T-helper 22 cell (primary cell): ENCODE data around the gene SRSF4.

ENCODE experiments used
- DNase-seq: peaks from one replicate; pipeline ENCODE4 v3.0.0-alpha.2; 2020; ENCODE audit warnings: low read depth

The SRSF4 gene

DNA sequence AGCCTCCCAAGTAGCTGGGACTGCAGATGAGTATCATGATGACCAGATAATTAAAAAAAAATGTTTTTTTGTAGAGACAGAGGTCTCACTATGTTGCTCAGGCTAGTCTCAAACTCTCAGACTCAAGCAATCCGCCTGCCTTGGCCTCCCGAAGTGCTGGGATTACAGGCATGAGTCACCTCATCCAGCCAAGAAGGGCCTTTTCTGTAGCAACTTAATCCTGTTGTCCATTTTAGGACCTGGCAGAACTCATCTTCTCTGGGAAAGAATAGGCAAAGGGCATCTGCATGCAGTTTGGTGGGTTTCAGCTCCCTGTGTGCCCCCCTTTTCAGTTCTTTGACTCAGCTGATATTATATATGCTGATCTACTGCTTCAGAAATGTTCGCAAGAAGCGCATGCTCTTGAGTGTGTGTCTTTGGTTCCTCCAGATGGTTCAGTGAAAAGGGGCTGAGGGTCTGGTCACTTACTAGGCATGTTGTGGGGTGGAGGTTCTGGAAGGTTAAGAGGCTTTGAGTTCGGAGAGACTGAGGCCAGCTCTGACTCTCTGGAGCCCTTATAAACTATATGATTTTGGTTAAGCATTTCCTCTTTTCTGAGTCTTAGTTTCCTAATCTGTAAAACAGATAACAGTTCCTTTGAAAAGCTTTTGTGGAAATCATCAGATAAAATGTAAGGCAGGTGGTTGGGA, 19.4 kb upstream of the SRSF4 start:
- DNase-seq: no peak

DNA sequence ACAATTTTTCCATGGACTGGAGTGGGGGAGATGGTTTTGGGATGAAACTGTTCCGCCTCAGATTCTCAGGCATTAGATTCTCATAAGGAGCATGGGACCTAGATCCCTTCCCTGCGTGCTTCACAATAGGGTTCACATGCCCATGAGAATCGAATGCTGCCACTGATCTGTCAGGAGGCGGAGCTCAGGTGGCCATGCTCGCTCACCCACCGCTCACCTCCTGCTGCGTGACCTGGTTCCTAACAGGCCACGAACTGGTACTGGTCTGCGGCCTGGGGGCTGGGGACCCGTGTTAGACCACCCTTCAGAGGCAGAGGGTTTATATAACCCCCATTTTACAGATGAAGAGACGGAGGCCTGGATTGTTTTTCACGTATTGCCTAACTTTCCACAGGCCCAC, 16.3 kb upstream of the SRSF4 start:
- no peak for DNase-seq

DNA sequence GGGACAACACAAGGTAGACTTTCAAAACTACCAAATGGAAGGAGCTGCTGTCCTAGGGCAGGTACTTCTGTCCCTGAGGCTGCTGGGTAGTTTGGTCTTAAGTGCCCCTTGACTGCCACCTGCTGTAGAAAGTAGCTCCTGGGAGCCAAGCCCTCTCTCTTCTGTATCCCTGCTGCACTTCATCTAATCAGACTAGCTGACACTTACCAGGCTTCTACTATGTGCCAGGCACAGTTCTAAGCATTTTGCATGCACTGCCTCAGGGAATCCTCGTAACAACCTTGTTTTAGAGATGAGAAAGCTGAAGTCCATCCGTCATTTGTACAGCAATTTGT, 15.9 kb upstream of the SRSF4 start:
- no peak for DNase-seq

DNA sequence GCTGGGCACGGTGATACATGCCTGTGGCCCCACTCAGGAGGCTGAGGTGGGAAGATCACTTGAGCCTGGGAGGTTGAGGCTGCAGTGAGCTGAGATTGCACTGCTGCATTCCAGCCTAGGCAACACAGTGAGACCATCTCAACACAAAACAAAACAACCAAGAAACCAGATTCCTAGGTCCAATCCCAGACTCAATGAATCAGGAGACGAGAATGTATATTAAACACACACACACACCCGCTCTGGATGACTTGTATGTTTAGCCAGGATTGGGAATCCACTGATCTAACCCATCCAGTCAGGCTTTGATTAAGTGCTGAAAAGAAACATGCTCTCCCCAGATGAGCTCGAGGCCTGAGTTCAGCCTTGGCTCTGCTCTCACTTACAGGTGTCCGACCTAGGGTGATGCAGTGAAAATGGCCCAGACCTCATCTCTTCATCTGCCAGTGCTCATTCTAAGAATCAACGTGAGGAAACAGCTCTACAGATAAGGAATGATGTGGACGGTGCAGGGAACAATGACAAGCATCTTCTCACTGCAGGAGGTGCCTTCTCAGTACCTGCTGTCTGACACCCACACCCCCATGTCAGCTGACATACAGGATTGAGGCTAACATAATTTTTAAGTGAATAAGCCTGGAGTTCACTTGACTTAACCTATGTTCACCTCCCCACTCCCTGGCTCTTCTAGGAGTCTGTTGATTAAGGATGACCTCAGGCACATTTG, 15.3 kb upstream of the SRSF4 start:
- no peak for DNase-seq

DNA sequence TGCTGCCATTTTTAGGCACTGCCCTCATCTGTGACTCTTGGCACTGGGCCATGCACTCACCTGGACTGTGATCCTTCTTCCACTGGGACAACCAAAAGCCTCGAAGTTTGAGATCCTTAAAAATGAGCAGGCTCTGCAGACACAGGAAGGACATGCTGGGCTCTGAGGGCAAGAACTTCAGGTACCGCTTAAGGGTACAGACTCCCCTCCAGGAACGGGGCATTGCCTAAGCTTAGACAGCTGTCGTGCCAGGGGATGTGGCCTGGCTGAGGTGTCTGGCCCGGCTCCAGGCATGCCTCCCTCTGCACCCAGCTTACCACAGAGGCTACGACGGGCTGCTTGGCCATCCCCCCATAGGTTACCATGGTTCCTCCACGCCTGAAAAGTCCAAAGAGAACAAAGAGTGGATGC, 14.2 kb upstream of the SRSF4 start:
- DNase-seq: no peak

- no peak for DNase-seq
Observed at GRCh38 chr1:29193879-29194455, 12.3 kb upstream of the SRSF4 start.

DNA sequence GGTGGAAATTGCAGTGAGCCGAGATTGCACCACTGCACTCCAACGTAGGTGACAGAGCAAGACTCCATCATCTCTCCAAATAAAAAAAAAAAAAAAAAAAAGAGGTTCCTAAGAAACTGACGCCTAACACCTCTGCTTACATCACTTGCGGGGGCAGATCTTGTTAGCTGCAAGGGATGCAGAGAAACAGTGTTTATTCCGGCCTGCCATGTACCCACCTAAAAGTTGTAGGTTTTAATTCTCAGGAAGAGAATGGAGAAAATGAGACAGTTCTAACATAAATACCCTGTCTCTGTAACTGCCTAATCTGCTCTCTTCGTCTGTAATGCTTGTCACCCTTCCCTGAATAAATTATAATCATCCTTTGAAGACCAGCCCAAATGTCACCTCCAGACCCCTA, 9.0 kb upstream of the SRSF4 start:
- no peak for DNase-seq

DNA sequence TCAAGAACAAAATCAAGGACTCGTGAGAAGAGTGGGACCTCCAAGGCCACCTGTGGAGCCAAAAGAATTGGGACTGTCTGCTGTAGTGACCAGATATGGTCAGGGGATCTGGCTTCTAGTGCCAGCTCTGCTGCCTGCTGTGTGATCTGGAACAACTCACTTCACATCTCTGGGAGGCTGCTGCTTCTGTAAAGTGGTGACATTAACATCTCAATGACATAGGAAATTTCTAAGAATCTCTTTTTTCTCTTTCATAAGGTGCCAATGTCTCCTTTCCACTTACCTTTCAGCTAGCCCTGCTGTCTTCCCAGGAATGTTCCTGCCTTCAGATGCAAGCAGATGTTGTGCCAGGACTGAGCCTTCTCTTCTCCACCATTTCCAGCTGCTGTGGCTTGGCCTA, 5.0 kb upstream of the SRSF4 start:
- DNase-seq: no peak

DNA sequence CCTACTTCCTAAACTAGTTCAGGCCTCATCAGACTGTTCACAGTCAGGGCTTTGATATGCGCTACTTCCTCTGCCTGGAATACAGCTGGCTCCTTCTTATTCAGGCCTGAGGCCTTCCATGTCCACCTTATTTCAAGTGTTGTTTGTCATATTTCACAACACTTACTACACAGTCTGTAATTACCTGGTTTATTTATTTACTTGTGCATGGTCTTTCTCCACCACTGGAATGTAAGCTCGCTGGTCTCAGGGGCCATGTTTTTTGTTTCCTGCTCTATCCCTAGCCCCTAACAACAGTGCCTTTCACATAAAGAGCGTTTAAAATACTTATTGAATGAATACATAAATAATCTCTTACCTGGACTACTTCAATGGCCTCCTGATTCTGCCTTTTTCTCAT, 4.6 kb upstream of the SRSF4 start:
- DNase-seq: no peak

DNA sequence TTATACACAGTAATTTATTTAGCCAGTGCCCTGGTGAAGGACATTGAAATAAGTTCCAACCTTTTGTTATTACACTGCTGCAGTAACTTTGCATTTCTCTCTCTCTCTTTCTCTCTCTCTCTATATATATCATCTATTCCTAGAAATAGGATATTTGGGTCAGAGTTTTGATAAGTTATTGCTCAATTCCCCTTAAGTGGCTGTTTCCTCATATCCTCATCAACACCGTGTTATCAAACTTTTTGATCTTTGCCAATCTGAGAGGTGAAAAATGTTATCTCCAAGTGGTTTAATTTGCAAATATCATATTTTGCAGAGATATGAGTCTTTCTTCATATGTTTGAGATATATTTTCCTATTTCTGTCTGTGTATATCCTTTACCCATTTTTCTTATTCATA, 1.6 kb upstream of the SRSF4 start:
- DNase-seq: no peak

DNA sequence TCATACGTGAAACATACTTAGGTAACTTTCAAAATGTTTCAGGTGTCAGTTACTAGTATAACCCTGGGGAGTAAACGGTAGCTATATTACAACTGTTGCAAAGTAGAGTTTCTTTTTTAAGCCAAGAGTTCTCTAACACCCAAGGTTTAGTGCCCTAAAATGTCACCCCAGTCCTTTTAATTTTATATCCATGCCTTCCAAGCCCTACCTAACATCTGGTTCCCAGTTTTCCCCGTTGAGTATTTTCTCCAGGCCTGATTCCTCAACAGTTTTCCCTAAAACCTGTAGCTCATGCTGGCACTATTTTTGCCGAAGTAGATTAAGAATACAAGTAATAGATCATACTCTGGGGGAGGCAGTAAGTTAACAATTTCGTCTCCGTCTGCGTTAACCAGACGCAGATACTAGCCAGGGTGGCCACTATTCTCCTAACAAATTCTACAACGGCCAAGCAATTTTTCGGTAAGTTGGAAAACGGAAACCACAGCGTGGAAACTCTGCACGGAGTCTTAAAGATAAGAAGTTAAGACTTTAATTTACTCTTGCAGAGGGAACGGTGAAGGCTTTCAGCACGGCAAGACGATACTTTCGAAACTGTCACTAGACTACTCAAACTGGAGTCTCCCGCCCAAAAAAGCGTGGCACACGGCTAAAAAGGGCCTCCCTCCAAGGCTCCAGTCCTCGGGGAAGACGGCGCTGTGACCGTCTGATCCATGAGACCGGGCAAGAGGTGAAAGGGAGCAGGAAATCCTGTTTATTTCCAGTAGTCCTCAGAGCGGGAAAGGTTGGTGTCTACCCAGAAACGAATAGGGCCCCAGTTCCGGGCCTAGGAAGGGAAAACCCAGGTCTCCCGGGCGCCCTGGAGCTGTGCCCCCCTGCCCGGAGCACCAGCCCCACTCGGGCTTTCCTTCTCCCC, 945 bp downstream of the SRSF4 start:
- no peak for DNase-seq

GRCh38 chr1:29179641-29180184, 2.0 kb downstream of the SRSF4 start:
- no peak for DNase-seq

- DNase-seq: no peak
Observed at GRCh38 chr1:29177022-29177705, 4.5 kb downstream of the SRSF4 start.

DNA sequence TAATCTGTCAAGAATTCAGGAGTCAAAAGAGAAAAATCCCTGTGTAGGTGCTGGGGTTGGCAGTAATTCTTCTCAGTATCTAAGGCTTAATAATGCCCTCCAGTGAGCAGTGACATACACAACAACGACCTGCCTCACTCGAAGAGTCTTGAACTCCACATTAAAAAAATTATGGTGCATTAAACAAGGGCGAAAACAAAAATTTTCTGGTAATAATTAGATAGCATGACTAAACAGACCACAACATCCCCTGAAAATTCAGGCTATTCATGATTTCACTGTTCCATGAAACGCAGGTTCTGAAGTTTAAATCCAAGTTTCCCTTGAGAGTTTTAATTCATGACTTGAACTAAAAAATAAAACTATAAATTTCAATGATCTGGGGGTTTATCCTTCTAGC, 5.1 kb downstream of the SRSF4 start:
- DNase-seq: no peak

DNA sequence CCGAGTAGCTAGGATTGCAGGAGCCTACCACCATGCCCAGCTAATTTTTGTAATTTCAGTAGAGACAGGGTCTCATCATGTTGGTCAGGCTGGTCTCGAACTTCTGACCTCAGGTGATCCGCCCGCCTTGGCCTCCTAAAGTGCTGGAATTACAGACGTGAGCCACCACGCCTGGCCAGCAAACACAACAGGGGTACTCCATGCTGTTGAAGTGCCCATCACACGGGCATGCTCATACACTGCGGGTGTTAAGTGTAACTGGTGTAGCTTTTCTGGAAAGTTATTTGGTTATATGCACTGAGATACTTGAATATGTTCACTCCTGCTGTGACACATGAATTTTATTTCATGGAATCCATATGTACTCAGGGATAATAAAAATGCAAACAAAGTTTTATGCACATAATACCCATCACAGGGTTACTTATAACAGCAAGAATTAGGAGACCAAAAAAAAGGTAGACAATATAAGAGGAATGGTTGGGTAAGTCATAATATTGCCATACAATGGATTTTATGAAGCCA, 9.2 kb downstream of the SRSF4 start:
- no peak for DNase-seq

DNA sequence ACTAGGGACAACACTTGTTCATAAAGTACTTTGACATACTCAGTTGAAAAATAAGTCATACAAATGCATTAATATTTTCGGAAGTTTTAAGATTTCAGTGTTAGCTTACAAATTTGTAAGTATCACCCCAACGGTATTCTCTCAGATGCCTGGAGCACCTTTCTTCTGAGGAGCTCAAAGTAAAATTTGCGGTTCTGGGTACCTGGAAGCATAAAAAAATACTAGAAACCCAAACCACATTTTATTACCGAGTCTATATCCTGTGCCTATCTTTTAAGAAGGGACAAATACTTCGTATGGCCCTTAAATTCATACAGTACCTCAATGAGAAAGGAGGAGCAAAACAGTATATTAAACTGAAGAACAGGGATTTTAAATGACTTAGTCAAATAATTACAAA, 10.2 kb downstream of the SRSF4 start:
- no peak for DNase-seq

GRCh38 chr1:29171089-29171488, 10.6 kb downstream of the SRSF4 start:
- DNase-seq: no peak

GRCh38 chr1:29169976-29170375, 11.7 kb downstream of the SRSF4 start:
- no peak for DNase-seq

DNA sequence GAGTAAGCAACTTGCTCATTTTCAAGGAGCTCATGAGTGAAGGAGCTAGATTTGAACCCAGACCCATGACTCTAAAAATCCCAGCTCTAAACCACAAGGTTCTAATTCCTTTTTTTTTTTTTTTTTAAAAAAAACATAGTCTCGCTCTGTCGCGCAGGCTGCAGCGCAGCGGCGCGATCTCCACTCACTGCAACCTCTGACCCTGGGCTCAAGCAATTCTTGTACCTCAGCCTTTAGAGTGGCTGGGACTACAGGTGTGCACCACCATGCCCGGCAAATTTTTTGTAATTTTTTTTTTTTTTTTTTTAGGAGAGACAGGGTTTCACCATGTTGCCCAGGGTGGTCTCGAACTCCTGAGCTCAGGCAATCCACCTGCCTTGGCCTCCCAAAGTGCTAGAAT, 13.8 kb downstream of the SRSF4 start:
- no peak for DNase-seq

GRCh38 chr1:29166291-29166878, 15.3 kb downstream of the SRSF4 start:
- DNase-seq: no peak

GRCh38 chr1:29164588-29164987, 17.1 kb downstream of the SRSF4 start:
- DNase-seq: no peak
